OCI-LY7 (cell line): ENCODE data around the gene TPCN1. TPM values are rescaled to one million over a fixed set of nuclear protein-coding genes. Genes with fewer than 3 reads are reported as not detected.

ENCODE experiments used
- BruUV-seq: library from RNA; stranded (reverse); fragments of 400-500 nt; replicated peaks from 2 replicates; lab custom pipeline; 2021; lab: Mats Ljungman, UMichigan
- CTCF ChIA-PET: fragments of 300-600 bp; sonication (Branson Sonifier 250); formaldehyde crosslinking; loops from one replicate; lab custom pipeline; 2022; ENCODE audit warnings: antibody characterized with exemption; ENCODE audit not compliant: unreplicated experiment; lab: Charles Lee
- POLR2A ChIA-PET: fragments of 300-600 bp; sonication (Branson Sonifier 250); formaldehyde crosslinking; loops from one replicate; lab custom pipeline; 2022; ENCODE audit warnings: antibody characterized with exemption; lab: Charles Lee
- DNase-seq: peaks from one replicate; pipeline ENCODE4 v3.0.0-alpha.2; 2015; ENCODE audit warnings: low spot score
- H2AFZ ChIP-seq: fragments of 200-600 bp; sonication (generic), shearing (Covaris generic); 2 replicates; pipeline ENCODE4 v1.6.1; 2014; ENCODE audit warnings: mild to moderate bottlenecking, antibody characterized with exemption, low read length, moderate library complexity
- H3K27ac ChIP-seq: fragments of 200-600 bp; sonication (generic); 2 replicates; pipeline ENCODE4 v1.5.1; 2014; ENCODE audit warnings: mixed run types, low read depth, mild to moderate bottlenecking, moderate library complexity, low read length, inconsistent platforms; ENCODE audit not compliant: poor library complexity, severe bottlenecking
- H3K36me3 ChIP-seq: fragments of 200-600 bp; sonication (generic); 2 replicates; pipeline ENCODE4 v1.6.1; 2014; ENCODE audit warnings: mild to moderate bottlenecking, antibody characterized with exemption, low read length, moderate library complexity, mixed read lengths; ENCODE audit not compliant: insufficient read depth
- H3K4me1 ChIP-seq: fragments of 200-600 bp; sonication (generic); 2 replicates; pipeline ENCODE4 v1.5.1; 2014; ENCODE audit warnings: mild to moderate bottlenecking, low read length; ENCODE audit not compliant: insufficient read depth, poor library complexity, severe bottlenecking
- H3K4me2 ChIP-seq: fragments of 200-600 bp; sonication (generic); 2 replicates; pipeline ENCODE4 v1.6.1; 2014; ENCODE audit warnings: mild to moderate bottlenecking, low read length
- H3K4me3 ChIP-seq: fragments of 200-600 bp; sonication (generic); 2 replicates; pipeline ENCODE4 v1.5.1; 2014; ENCODE audit warnings: mild to moderate bottlenecking, low read depth, low read length; ENCODE audit not compliant: poor library complexity, severe bottlenecking
- H3K79me2 ChIP-seq: fragments of 200-600 bp; sonication (generic); 2 replicates; pipeline ENCODE4 v1.6.1; 2016; ENCODE audit warnings: low read depth, mild to moderate bottlenecking, low read length, moderate library complexity, mixed read lengths; ENCODE audit not compliant: insufficient read depth
- H3K9me2 ChIP-seq: fragments of 200-600 bp; sonication (generic); 2 replicates; pipeline ENCODE4 v1.6.1; 2016; ENCODE audit warnings: mild to moderate bottlenecking, low read length, mixed read lengths; ENCODE audit not compliant: insufficient read depth
- H3K9me3 ChIP-seq: fragments of 200-600 bp; sonication (generic); 2 replicates; pipeline ENCODE4 v1.6.1; 2014; ENCODE audit warnings: mild to moderate bottlenecking, mixed run types, low read length, mixed read lengths
- H4K20me1 ChIP-seq: fragments of 200-600 bp; sonication (generic); 2 replicates; pipeline ENCODE4 v1.6.1; 2014; ENCODE audit warnings: mild to moderate bottlenecking, antibody characterized with exemption, low read length, moderate library complexity, mixed read lengths; ENCODE audit not compliant: insufficient read depth
- EZH2phosphoT487 ChIP-seq: fragments of 200-600 bp; sonication (generic); IDR thresholded peaks from 2 replicates; pipeline ENCODE4 v1.6.1; 2018; ENCODE audit warnings: low read depth, borderline replicate concordance, mild to moderate bottlenecking, mixed run types, antibody characterized with exemption, low read length, moderate library complexity, mixed read lengths
- intact Hi-C: fragments of 100-400 bp; cut with micrococcal nuclease; formaldehyde crosslinking; loops from one replicate; pipeline ENCODE4 v1.10.0; 2022; ENCODE audit not compliant: unreplicated experiment
- total RNA-seq, 2 experiments: library from RNA; depleted of rRNA in 1 of 2; stranded (reverse); fragments of >200 nt in 1 of 2; shearing (Covaris generic) in 1 of 2; gene quantifications; 2 replicates each; pipeline ENCODE4 v1.2.3, GENCODE V29; 2014 to 2022
- TF ChIP-seq, protein P1 (sequence below): fragments of 200-600 bp; sonication (generic); conservative IDR thresholded peaks from 2 replicates; pipeline ENCODE4 v1.5.1; 2014; ENCODE audit warnings: mild to moderate bottlenecking, antibody characterized with exemption, low read length, moderate library complexity, mixed read lengths

The TPCN1 gene
- total RNA-seq, 2 experiments from 2014 or later, result 96.0 to 160 TPM

DNA sequence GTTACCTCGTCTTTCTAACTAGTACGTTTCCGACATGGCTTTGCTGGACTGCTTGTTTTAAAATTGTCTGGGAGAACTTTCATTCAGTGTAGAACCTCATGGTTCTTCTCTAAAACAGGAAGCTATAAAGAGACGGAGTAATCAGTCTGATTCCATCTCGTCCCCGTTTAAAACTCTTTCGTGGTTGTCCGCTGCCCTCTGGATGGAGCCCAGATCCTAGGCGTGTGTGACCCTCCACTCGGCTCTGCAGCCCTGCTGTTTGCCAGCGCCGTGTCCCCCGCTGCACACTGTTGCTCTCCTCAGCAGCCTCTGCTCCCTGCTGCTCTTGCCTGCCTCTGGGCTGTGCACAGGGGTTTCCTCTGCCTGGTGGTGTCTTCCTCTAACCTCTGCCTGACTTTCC, 63.5 kb downstream of the TPCN1 start:
- peaks cover 96% of the 10 kb centered on the region for H3K36me3 ChIP-seq
- no TSS peak for BruUV-seq
- no peak overlapping the region for H3K4me3 ChIP-seq
- no peak overlapping the region for H3K27ac ChIP-seq
- H3K4me1 ChIP-seq, result no peaks in the 10 kb centered on the region
- no peak for TF ChIP-seq EZH2phosphoT487
- TF ChIP-seq, protein P1, sequence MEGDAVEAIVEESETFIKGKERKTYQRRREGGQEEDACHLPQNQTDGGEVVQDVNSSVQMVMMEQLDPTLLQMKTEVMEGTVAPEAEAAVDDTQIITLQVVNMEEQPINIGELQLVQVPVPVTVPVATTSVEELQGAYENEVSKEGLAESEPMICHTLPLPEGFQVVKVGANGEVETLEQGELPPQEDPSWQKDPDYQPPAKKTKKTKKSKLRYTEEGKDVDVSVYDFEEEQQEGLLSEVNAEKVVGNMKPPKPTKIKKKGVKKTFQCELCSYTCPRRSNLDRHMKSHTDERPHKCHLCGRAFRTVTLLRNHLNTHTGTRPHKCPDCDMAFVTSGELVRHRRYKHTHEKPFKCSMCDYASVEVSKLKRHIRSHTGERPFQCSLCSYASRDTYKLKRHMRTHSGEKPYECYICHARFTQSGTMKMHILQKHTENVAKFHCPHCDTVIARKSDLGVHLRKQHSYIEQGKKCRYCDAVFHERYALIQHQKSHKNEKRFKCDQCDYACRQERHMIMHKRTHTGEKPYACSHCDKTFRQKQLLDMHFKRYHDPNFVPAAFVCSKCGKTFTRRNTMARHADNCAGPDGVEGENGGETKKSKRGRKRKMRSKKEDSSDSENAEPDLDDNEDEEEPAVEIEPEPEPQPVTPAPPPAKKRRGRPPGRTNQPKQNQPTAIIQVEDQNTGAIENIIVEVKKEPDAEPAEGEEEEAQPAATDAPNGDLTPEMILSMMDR, result no peak
- no peaks in the 10 kb centered on the region for H3K79me2 ChIP-seq
- DNase-seq, result no peak
- no peaks in the 10 kb centered on the region for H3K9me2 ChIP-seq
- H3K9me3 ChIP-seq, result no peaks in the 10 kb centered on the region
- ChIA-PET CTCF (no interaction called here), POLR2A (no interaction called here)
- intact Hi-C loops, result no loop called here
- H4K20me1 ChIP-seq, result no peaks in the 10 kb centered on the region
- no peak overlapping the region for H2AFZ ChIP-seq
- H3K4me2 ChIP-seq, result no peak overlapping the region

- peaks cover 96% of the 10 kb centered on the region for H3K36me3 ChIP-seq
- H3K9me2 ChIP-seq, result no peaks in the 10 kb centered on the region
- no peak for DNase-seq
- no peaks in the 10 kb centered on the region for H3K4me1 ChIP-seq
- H3K27ac ChIP-seq, result no peak overlapping the region
- ChIA-PET POLR2A (no interaction called here), CTCF (no interaction called here)
- BruUV-seq, result no TSS peak
- no peaks in the 10 kb centered on the region for H3K9me3 ChIP-seq
- H3K79me2 ChIP-seq, result no peaks in the 10 kb centered on the region
- no peak overlapping the region for H3K4me2 ChIP-seq
- no peaks in the 10 kb centered on the region for H4K20me1 ChIP-seq
- no peak overlapping the region for H2AFZ ChIP-seq
- no peak for TF ChIP-seq EZH2phosphoT487
- TF ChIP-seq, protein P1, result no peak
- H3K4me3 ChIP-seq, result no peak overlapping the region
- intact Hi-C loops, result no loop called here
Observed at GRCh38 chr12:113285679-113286610, 64.7 kb downstream of the TPCN1 start.

DNA sequence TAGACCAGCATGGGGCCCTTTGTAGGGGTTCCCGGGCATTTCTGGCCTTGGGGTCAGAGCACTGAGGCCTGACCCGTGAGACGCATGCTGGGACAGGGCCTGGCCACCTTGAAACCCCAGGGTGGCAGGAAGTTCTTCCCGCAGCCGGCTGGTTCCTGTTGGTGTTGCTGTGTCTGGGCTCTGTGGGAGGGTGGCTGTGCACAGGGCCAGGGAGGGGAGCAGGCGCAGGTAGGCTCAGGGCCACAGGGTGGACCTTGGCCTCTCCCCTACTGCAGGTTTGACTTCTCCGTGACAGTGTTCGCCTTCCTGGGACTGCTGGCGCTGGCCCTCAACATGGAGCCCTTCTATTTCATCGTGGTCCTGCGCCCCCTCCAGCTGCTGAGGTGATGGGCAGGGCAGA, 65.4 kb downstream of the TPCN1 start:
- ChIA-PET CTCF (no interaction called here), POLR2A (no interaction called here)
- Histone ChIP-seq H3K27ac (no peak overlapping the region), H3K9me2 (no peaks in the 10 kb centered on the region), H3K9me3 (no peaks in the 10 kb centered on the region), H3K4me2 (no peak overlapping the region), H4K20me1 (no peaks in the 10 kb centered on the region), H2AFZ (no peak overlapping the region), H3K4me1 (no peaks in the 10 kb centered on the region), H3K4me3 (no peak overlapping the region), H3K79me2 (no peaks in the 10 kb centered on the region), H3K36me3 (peaks cover 96% of the 10 kb centered on the region)
- TF ChIP-seq, protein P1, result no peak
- intact Hi-C loops, result no loop called here
- no peak for DNase-seq
- no TSS peak for BruUV-seq
